Stimulated activated CD4-positive, alpha-beta T cell treated with anti-CD3 and anti-CD28 coated beads, TNF-alpha, amount 100 ng/mL, for 48 hours (primary cell): Measurements from ENCODE around the gene MFSD2A.
"Not testable (repeated sequence)": the region's sequence is repeated elsewhere in the genome, so short reads cannot be mapped to it uniquely, and the experiment has no call there.

ENCODE experiments used
- DNase-seq, 3 donors: peaks; one replicate each; pipeline ENCODE4 v3.0.0-alpha.2; 2020; ENCODE audit warnings: low read depth in 3 of 3

MFSD2A gene

DNA sequence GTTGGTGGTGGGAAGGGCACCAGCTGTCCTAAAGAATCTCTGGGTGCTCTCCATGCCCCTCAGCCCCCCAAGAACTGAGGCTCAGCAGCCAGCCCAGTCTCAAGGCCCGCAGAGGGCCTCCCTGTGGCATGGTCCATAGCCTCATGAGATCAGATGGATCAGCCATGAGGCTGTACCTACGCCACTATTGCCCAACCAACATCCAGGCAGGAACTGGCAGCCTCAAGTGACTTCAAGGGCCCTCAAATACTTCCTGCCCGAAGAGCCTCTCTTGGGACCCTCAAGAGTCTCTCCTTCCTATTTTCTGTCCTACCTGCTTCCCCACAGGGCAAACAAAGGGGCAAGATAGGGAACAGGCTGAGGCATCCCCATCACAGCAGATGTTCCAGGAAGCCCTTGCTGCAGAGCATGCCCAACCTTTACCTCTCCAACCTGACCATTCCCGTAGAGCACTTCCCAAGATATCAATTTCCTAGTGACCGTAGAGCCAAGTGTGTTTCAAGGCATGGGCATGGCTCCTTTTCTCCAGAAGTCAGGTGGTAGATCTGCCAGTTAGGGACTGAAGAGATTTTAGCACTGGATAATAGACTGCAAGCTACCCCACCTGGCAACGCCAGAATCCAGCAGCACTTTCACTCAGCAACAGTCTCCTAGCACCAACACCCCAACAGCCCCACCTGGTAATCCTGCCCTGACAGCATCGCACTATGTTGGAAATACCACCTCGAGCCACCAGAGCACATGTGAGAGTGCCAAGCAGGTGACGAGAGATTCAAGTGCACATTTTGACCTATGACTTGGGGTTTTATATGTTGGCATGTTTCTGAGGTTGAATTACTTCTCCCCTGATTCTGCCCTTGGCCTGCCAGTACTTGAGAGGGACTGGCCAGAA lies 13.7 kb upstream of the MFSD2A start:
- DNase-seq = no peak

DNA sequence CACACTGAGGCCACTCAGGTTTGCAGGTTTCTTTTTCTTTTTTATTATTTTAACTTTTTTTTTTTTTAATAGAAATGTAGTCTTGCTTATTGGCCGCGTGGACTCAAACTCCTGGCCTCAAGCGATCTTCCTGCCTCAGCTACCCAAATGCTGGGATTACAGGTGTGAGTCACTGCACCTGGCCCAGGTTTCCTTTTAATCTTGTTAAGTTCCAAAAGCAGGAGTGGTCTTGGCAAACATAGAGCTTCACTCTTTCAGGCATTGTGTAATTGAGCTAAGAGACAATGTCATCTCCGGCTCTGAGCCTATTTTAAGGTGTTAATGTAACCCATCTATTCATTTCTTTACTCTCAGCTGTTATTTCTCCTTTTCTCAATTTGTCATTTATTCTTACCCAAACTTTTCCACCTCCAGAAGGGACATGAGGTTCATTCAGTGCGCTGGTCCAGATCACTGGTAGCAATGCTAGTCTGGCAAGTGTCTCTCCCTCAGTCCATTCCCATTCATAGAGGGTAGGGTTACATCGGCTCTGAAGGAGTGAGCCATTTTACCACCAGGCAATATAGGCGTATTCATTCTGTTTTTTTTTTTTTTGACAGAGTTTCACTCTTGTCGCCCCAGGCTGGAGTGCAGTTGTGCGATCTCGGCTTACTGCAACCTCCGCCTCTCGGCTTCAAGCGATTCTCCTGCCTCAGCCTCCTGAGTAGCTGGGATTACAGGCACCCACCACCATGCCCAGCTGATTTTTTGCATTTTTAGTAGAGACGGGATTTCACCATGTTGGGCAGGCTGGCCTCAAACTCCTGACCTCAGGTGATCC lies 11.3 kb upstream of the MFSD2A start:
- no peak for DNase-seq

DNA sequence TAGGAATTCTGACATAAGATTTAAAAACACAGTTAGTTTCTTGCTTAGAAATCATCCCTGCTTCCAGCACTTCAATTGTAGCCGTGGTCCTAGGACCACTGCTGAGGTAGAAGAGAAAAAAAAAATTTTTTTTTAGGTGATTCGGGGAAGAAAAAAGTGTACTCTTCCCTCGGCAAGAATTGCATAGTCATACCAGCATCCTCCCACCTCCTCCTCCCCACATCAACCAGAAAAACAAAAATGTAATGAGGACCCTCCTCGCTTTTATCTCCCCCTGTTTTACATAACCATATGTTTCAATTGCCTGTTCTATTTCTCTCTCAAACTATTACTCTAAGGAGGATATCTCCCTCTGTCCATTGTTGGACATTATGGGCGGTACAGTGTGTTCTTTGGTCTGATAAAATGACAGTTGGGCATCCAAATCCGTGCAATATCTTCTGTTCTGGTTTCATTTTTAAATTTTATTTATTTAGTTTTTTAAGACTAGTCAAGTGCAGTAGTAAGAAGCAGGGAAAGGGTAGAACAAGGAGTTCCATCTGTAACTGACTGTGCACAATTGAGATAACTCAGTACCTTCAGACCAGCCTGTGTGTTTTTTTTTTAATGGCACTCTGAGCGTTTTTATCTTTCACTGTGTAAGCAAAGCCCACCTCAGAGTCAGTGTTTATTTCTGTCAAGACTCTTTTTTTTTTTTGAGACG lies 10.4 kb upstream of the MFSD2A start:
- no peak for DNase-seq

DNA sequence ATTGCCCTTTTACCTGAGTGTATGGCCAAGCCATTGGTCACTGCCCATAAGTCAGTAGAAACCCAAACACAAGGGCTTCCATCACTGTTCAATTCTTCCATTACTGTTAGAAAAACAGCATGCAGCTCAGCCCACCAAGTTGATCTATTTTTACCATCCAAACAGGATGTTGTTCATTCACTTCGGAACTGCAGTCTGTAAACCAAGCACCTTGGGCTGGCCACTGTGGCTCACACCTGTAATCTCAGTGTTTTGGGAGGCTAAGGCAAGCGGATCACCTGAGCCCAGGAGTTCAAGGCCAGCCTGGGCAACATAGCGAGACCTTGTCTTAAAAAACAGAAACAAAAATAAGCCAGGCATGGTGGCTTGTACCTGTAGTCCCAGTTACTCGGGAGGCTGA lies 8.7 kb upstream of the MFSD2A start:
- no peak for DNase-seq

DNA sequence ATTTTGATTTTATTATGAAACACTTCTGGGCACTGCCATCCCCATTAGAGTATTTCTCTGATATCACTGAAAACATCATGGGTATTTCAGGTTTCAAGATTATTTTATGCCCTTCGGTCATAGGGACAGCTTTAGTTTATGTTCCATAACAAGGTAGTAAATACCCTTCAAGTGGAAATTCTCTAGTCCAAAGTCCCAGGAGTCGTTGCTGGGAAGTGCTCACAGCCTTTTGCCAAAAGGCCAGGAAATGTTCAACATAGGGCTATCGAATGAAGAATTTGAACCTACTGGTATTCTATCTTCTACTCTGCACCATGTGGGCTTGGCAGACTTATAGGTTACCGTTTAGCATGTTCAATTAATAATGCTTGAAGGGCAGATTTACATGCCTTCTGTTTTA lies 7.7 kb upstream of the MFSD2A start:
- no peak for DNase-seq

DNA sequence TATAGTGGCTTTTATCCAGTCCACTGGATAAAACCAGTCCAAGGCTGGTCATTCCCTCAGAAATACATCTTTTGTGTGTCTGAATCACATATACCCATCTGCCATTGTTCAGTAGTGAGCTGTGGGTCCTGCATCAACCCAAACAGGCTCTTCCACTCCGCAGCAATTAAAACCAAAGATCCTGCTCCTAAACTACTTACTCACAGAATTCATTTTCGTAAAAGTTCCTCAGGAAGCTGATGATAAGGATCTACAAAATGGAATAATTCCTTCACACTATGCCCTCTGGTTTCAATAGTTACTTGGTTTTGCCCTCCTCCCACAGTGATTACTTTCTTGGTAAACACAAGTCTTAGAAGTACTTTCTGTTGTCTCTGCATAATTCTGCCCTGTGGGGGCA lies 5.1 kb upstream of the MFSD2A start:
- no peak for DNase-seq

DNA sequence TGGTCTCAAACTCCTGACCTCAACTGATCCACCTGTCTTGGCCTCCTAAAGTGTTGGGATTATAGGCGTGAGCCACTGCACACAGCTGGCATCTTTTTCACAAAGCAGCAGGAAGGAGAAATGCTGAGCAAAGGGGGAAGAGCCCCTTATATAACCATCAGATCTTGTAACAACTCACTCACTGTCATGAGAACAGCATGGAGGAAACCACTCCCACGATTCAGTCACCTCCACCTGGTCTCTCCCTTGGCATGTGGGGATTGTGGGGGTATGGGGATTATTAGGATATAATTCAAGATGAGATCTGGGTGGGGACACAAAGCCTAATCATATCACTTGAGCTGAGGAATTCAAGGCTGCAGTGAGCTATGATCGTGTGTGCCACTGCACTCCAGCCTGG lies 3.0 kb upstream of the MFSD2A start:
- DNase-seq = no peak

DNA sequence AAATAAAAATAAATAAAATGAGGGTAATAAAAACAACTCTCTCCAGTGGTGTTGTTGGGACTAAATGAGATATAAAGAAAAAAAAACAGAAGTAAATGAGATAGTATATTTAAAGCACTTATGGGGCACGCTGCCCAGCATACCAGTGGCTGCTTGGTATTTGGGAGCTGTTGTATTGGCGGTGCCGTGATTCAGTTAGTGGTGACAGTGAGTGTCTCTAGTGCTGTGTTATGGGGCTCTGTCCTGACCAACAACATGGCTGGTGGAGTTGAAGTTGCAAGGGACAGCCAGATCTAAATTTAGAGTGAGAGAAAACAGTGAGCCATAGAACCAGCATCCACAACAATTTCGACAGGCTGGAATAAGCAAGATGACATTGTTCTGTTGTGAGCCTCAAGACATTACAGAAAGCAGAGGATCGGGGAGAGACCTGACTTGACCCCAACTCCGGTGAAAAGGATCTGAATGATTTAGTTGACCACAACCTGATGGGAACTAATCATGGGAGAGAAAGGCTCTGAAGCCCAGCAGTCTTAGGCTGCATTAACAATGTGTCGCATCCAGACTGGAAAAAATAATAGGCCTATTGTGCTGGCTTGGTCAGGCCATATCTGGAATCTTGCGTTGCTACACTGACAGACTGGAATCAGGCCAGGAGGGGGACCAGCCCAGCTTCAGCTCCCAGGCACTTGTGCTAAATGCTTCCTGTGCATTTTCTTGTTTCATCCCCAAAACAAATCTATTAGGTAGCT lies 2.4 kb upstream of the MFSD2A start:
- DNase-seq = no peak

DNA sequence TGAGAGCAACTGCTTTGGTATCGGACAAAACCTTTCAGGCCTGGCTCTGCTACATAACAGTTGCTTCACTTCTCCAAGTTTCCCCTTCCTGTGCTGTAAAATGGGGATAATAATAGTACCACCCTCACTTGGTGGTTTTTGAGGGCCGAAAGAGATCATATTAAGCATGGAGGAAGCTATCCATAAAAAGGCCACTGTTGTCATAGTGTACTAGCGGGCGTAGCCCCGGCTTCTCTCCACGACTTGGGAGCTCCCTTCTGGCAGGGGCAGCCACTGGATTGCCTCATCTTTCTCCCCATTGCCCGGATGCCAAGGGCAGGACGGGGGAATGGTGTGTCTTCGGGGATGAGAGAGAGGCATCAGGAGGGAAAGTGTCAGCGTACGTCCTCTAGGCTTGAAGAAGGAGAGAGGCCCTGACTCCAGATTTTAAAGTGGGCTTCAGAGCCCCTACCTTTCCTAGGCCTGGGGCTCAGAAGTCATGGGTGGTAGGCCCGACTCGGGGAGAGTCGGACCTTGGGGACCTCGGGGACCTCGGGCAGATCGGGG lies 548 bp upstream of the MFSD2A start:
- DNase-seq = no peak

DNA sequence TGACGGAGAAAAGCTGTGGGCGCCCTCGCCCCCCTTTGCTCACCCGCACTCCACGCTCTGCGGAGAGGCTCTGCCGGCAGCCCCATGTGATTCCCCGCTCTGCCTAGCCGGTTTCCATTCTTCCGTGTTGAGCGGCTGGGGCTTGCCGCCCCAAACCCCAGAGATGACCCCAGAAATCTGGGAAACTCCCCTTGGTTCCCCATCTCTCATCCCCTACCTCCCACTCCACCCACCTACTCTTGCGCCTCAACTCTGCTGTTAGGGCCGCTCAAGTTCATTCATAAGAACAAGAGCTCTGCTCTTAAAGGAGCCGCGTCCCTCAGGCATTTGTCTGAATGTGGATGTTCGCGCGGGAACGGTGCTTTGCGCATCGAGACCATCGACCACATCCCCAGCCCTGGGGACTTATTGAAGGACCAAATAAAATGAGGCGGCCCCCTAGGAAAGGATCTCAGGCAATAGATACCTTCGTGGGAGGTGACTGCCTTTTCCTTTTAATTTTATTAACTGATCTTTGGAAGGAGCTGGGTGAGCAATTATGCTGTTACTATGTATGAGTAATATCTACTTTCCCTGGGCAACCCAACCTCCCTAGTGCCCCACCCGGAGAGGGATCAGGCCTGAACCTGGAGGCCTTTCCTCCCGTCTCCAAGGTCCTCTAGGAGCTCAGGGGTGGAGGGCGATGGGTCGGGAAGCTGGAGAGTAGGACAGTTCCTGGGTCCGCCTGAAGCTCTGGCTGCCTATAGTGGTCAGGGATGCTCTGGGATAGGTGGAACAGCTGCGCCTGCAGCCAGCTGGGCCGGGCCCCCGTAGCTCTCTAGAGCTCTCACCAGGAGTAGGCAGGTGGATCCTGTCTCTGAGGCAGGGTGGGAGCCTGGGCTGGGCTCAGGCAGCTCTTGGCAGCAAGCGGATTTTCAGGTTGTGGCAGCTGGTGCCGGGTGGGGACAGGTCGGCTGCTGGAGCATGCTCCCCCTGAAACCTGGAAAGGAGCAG lies 898 bp downstream of the MFSD2A start:
- peak; percentile 30 to 38 (median 37) for DNase-seq

DNA sequence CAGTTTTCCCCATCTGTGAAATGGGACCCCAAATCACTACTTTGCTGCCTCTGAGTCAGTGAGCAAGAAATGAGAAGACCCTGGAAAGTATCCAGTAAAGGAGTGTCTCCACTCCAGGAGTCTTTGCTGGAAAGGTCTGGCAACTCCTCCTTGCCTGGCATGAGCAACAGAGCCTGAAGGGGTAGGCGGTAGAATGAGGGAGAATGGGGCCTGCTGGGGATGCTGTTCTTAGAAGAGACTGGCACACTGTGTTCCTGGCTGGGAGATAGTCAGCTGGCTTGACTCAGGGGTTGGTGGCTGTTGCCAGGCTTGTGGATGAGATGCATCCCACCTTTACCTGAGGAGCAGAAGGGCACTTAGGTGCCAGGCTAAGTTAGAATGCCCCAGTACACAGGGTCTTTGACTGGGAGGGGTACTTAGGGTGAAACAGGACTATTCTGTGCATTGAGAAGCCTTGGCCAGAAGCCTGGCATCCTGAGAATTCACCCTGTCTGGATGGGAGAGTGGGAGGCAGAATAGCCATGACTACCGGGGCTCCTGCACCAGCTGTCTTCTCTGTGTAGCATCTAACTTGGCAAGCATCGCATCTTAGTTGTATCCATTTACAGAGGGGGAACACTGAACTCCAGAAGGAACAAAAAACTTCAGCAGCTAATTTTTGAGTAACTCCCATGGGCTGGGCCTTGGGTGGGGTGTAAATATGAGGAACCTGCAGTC lies 2.5 kb downstream of the MFSD2A start:
- DNase-seq = no peak

DNA sequence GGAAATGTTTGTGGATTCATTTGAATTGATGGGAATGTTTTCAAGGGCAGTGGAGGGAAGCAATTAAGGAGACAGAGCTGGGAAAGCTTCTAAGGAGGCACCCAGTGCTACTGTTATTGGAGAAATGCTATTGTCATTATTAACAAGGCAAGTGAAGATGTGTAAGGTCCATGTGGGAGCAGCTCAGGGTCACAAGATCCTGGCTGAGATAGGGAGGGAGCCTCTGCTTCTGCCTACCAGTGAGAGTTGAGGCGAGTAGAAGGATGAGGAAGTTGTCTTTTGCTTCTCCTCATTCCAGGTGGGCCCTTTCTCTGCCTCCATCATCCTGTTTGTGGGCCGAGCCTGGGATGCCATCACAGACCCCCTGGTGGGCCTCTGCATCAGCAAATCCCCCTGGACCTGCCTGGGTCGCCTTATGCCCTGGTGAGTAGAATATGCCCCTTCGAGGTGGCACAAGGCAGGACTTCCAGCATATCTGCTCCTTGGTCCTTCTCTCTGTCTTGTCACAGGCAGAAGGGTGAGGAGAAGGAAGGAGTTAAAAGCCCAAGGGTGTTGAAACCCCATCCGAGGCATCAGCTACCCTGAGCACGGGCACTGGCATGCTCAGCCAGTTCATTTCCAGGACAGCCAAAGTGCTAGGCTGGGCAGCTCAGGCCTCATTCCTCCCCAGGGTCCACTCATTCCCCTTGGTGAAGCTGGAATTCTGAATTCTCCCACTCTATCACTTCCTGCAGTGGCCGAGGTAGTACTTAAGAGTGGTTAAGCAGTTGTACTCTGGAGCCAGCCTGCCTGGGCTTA lies 3.7 kb downstream of the MFSD2A start:
- DNase-seq = no peak

DNA sequence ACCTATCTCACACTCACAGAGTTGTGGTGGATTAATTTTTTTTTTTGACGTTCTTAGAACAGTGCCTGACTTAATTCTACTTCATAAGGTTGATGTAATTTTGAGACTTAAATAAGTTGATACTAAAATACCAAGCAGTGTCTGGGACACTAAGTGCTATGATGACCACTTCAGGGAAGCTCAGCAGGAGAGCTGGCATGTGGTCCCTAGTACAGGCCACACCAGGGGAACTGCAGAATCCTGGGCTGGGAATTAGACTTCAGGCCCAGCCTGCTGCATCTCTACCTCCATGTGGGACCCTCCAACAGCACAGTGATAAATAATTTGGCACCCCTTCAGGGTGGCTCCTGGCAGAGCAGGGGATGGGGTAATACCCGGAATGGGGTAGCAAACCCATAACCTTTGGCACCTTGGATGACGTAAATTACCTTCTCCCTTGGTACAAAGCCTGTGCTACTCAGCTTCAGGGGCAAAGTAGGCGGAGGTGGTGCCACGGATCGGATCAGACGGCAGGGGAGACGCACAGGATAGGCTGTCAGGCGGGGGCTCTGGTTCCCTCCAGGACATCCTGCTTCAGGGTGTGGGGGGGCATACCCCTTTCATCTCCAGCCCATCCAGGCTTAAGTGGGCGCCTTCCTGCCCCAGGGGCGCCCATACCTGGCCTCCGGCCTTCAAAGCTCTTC lies 4.8 kb downstream of the MFSD2A start:
- DNase-seq = no peak

DNA sequence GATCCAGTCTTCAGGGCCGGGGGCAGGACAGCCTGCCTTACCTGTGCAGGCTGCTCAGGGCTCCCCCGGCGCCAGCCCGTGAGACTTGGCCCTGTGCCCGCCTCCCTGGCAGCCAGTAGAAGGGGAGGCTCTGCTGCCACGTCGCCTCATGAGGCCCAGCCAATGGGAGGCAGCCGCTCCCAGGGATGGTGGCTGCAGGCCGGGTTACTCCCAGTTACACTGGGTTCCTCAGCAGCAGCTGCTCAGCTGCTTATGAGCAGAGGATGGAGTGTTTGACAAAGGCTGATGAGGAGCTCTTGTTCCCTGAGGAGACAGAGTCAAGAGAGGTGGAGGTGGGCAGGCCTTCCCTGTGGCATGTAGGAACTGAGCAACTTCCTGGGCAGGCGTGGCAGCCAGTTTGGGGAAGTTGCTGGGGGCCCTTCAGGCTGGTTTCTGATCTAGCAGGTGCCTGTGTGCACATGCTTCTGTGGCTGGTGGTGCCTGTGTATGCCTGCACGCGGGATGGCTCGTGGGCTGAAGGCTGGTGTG lies 5.5 kb downstream of the MFSD2A start:
- peak in 1 of 3 donors; percentile 9 for DNase-seq

DNA sequence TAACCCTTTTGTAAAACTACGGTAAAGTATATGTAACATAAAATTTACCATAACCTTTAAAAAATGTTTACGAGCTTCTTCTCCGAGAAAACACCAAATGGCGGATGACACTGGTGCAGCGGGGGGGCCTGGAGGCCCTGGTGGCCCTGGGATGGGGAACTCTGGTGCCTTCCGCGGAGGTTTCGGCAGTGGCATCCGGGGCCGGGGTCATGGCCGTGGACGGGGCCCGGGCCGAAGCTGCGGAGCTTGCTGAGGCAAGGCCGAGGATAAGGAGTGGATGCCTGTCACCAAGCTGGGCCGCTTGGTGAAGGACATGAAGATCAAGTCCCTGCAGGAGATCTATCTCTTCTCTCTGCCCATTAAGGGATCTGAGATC lies 7.5 kb downstream of the MFSD2A start:
- no peak for DNase-seq

DNA sequence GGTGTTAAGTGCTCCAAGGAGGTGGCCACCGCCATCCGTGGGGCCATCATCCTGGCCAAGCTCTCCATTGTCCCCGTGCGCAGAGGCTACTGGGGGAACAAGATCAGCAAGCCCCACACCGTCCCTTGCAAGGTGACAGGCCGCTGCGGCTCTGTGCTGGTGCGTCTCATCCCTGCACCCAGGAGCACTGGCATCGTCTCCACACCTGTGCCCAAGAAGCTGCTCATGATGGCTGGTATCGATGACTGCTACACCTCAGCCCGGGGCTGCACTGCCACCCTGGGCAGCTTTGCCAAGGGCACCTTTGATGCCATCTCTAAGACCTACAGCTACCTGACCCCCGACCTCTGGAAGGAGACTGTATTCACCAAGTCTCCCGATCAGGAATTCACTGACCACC lies 8.0 kb downstream of the MFSD2A start:
- DNase-seq = not testable (repeated sequence)

DNA sequence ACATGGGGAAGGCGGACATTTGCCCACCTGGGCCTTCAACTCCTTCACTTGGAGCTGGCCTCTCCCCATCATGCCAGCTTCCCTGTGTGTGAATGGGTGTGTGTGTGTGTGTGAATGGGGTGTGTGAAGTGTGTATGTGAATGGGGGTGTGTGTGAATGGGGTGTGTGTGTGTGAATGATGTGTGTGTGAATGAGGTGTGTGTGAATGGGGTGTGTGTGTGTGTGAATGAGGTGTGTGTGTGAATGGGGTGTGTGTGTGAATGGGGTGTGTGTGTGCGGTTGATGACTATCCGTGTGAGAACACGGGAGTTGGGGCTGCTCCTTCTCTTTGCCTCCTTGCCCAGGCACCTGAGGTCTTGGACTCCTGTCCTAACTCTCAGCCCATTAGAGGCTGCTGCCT lies 9.6 kb downstream of the MFSD2A start:
- DNase-seq = no peak

DNA sequence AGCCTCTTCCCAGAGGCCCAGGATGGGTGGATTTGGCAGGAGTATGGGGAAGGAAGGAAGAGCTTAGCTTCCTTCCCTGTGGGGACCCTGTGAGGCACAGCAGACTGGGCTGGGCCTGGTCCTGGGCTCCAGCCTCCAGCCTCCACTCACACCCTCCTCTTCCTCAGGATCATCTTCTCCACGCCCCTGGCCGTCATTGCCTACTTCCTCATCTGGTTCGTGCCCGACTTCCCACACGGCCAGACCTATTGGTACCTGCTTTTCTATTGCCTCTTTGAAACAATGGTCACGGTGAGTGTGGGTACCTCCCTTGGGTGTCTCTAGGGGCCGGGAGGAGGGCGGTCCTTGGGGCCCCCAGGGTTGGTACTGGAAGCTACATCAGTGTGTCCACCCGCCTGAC lies 10.1 kb downstream of the MFSD2A start:
- DNase-seq = no peak
